ENCODE data around the gene PLEKHG2. TPM values are rescaled to one million over a fixed set of nuclear protein-coding genes. Genes with fewer than 3 reads are reported as not detected.

The PLEKHG2 gene, protein sequence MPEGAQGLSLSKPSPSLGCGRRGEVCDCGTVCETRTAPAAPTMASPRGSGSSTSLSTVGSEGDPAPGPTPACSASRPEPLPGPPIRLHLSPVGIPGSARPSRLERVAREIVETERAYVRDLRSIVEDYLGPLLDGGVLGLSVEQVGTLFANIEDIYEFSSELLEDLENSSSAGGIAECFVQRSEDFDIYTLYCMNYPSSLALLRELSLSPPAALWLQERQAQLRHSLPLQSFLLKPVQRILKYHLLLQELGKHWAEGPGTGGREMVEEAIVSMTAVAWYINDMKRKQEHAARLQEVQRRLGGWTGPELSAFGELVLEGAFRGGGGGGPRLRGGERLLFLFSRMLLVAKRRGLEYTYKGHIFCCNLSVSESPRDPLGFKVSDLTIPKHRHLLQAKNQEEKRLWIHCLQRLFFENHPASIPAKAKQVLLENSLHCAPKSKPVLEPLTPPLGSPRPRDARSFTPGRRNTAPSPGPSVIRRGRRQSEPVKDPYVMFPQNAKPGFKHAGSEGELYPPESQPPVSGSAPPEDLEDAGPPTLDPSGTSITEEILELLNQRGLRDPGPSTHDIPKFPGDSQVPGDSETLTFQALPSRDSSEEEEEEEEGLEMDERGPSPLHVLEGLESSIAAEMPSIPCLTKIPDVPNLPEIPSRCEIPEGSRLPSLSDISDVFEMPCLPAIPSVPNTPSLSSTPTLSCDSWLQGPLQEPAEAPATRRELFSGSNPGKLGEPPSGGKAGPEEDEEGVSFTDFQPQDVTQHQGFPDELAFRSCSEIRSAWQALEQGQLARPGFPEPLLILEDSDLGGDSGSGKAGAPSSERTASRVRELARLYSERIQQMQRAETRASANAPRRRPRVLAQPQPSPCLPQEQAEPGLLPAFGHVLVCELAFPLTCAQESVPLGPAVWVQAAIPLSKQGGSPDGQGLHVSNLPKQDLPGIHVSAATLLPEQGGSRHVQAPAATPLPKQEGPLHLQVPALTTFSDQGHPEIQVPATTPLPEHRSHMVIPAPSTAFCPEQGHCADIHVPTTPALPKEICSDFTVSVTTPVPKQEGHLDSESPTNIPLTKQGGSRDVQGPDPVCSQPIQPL (N-terminal part only)
- 28.3 and 30.4 TPM in 2 replicates for total RNA-seq (2014; rRNA removed; shearing (Covaris generic))
- 65.9 and 68.2 TPM in 2 replicates for total RNA-seq (2022)
- Bru-seq, nascent RNA = percentile 59 among the genes with signal in this experiment
- BruChase-seq, experiment 1, labeled RNA remaining after a 6-hour chase = percentile 83 among the genes with signal in this experiment
- BruChase-seq, experiment 2, labeled RNA remaining after a 2-hour chase = percentile 78 among the genes with signal in this experiment
- long read RNA-seq, partial matches to known transcripts = 14 of 20 reads
- long read RNA-seq, other reads (novel, unspliced or antisense) = 6 of 20 reads

DNA sequence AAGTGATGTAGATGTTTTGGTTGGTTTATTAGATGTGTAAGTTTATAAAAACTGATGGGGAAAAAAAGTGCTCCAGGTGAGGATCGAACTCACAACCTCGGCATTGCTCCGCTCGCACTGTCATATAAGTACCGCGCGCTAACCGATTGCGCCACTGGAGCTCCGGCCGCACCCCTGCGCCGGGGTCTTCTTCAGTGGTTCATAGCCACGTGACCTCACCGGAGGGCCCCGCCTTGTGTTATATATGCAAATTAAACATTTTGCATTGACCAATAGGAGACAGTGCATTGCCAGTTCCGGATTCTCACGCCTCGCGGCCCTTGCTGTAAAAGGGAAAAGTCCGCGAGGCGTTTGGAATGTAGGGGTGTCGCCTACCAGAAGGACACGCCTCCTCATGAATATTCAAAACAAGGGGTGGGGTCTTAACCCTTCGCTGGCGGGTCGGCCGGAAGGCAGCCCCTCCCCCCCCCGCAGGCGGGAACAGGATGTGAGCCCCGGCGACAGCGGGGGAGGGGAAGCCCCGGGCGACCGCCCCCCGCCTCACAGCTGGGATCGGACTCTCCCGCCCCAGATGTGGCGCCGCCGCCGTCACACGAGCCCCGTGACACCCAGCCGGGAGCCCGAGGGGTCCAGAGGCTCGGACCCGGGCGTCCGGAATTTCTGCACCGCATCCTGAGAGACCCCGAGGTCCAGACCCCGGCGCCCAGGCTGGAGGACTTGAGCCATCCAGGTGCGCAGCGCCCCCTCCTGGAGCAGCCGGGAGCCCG lies at the start of gene PLEKHG2:
PLEKHG2 (plus strand) TSS at position 570 of the 767 bp plus-strand sequence. CDS start 1,418 bp downstream, outside the sequence.
- BruUV-seq (replicated peaks) = no TSS peak
- peak within 1 kb of the TSS; percentile 89 for H3K4me3 ChIP-seq (ENCODE audit: low read depth, low read length, poor library complexity, severe bottlenecking)
- DNase-seq (ENCODE audit: low spot score) = peak; percentile 100
- peak within 1 kb of the TSS; percentile 2; the same call in 1 of the 2 replicates for H2AFZ ChIP-seq (ENCODE audit: low read length)
- CTCF ChIA-PET (ENCODE audit: unreplicated experiment) = interaction anchor here (1.0 kb wide), 1 partner anchor 11 kb away, joined by 3 read pairs; no protein-coding TSS in a partner anchor
- H3K4me2 ChIP-seq (ENCODE audit: low read length) = peak within 1 kb of the TSS; percentile 96
- H3K79me2 ChIP-seq (ENCODE audit: insufficient read depth, low read depth, low read length) = peaks cover 37% of the 10 kb centered on the region
- POLR2A ChIA-PET = interaction anchor here (1.3 to 1.6 kb wide), 4 partner anchors 10 to 24 kb away, joined by 4 to 9 read pairs (median 6); partner anchors contain the start of genes MED29, PAF1 and RPS16
- TF ChIP-seq, protein P1, sequence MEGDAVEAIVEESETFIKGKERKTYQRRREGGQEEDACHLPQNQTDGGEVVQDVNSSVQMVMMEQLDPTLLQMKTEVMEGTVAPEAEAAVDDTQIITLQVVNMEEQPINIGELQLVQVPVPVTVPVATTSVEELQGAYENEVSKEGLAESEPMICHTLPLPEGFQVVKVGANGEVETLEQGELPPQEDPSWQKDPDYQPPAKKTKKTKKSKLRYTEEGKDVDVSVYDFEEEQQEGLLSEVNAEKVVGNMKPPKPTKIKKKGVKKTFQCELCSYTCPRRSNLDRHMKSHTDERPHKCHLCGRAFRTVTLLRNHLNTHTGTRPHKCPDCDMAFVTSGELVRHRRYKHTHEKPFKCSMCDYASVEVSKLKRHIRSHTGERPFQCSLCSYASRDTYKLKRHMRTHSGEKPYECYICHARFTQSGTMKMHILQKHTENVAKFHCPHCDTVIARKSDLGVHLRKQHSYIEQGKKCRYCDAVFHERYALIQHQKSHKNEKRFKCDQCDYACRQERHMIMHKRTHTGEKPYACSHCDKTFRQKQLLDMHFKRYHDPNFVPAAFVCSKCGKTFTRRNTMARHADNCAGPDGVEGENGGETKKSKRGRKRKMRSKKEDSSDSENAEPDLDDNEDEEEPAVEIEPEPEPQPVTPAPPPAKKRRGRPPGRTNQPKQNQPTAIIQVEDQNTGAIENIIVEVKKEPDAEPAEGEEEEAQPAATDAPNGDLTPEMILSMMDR (conservative IDR thresholded peaks at IDR 0.05; ENCODE audit: low read length) = peak; percentile 93
- TF ChIP-seq EZH2phosphoT487 (IDR thresholded peaks at IDR 0.05; ENCODE audit: borderline replicate concordance, low read depth, low read length) = no peak
- H3K27ac ChIP-seq (ENCODE audit: low read depth, low read length, poor library complexity, severe bottlenecking) = peak within 1 kb of the TSS; percentile 91
- H3K9me2 ChIP-seq (ENCODE audit: insufficient read depth, low read length) = no peaks in the 10 kb centered on the region
- peaks cover 30% of the 10 kb centered on the region for H3K36me3 ChIP-seq (ENCODE audit: insufficient read depth, low read length)
- no peaks in the 10 kb centered on the region for H3K9me3 ChIP-seq (ENCODE audit: low read length)
- peaks cover 33% of the 10 kb centered on the region for H3K4me1 ChIP-seq (ENCODE audit: insufficient read depth, low read length, poor library complexity, severe bottlenecking)
- intact Hi-C loops (cut with micrococcal nuclease; ENCODE audit: unreplicated experiment) = loop anchor here (1.0 kb wide), 3 partner anchors 15 to 287 kb away; partner anchors contain the start of genes PAK4 and SAMD4B
- H4K20me1 ChIP-seq (ENCODE audit: insufficient read depth, low read length) = peaks cover 2% of the 10 kb centered on the region

DNA sequence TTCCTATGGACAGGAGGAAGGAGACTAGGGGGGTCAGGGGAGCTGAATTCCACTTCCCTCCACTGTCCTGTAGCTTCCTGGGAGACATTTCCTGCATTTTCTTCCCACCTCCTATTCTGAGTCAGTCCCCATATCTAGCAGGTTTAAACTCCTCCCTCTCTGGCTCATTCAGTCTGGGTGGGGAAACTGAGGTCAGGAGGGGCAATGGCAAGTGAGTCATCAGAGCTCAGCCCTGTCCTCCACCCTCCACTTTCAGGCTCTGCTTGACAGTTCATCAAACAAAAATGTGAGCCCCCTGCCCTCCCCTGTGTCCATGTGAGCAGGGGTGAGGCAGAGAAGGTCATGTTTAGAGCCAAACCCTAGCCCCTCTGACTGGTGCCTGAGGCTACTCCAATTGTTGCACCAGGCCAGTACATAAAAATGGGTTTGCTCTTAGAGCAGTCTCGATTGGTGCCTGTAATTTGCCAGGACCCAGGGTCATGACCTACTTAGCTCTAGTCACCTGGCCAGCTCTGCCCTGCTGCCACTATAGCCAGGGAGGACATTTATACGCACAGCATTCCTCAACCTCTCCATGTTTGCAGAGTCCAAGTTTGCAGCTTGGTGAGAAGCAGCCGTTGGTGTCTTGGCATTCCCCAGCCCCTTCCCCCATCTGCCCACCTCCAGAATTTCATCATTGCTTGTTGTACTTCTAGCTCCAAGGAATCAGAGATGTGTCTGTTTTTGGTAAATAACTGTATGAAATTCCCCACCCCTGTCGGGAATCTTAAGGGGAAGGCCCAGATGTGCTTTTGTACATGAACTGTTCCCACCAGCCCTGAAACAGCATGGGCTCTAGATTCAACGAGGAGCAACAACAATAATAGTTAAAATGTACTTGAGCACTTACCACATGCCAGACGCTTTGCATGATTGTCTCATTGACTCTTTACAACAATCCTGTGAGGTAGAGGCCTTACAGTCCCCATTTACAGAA lies 49.5 kb upstream of the PLEKHG2 start:
- no peak for DNase-seq (ENCODE audit: low spot score)
- ChIA-PET POLR2A (no interaction called here), CTCF (ENCODE audit: unreplicated experiment) (no interaction called here)
- Histone ChIP-seq H2AFZ (ENCODE audit: low read length) (no peak overlapping the region), H3K4me1 (ENCODE audit: insufficient read depth, low read length, poor library complexity, severe bottlenecking) (no peaks in the 10 kb centered on the region), H3K4me2 (ENCODE audit: low read length) (no peak overlapping the region), H4K20me1 (ENCODE audit: insufficient read depth, low read length) (no peaks in the 10 kb centered on the region), H3K79me2 (ENCODE audit: insufficient read depth, low read depth, low read length) (no peaks in the 10 kb centered on the region), H3K36me3 (ENCODE audit: insufficient read depth, low read length) (peaks cover 72% of the 10 kb centered on the region), H3K9me3 (ENCODE audit: low read length) (no peaks in the 10 kb centered on the region), H3K27ac (ENCODE audit: low read depth, low read length, poor library complexity, severe bottlenecking) (no peak overlapping the region), H3K4me3 (ENCODE audit: low read depth, low read length, poor library complexity, severe bottlenecking) (no peak overlapping the region), H3K9me2 (ENCODE audit: insufficient read depth, low read length) (no peaks in the 10 kb centered on the region)
- TF ChIP-seq EZH2phosphoT487 (IDR thresholded peaks at IDR 0.05; ENCODE audit: borderline replicate concordance, low read depth, low read length) = no peak
- TF ChIP-seq, protein P1 (conservative IDR thresholded peaks at IDR 0.05; ENCODE audit: low read length) = no peak
- intact Hi-C loops (cut with micrococcal nuclease; ENCODE audit: unreplicated experiment) = no loop called here
- BruUV-seq (replicated peaks) = no TSS peak

Measured in OCI-LY7 (cell line).